Lower leg skin (tissue), 3 donors: ENCODE data around the gene ATP6V1E1.

Experiments used
- CTCF ChIP-seq, 3 donors: fragments of 450-650 bp; IDR thresholded peaks; one replicate each; pipeline ENCODE4 v1.5.1; 2016; ENCODE audit warnings: antibody characterized with exemption in 3 of 3, mild to moderate bottlenecking in 3 of 3, moderate library complexity in 2 of 3
- POLR2A ChIP-seq, 2 donors: fragments of 450-650 bp; IDR thresholded peaks; one replicate each; pipeline ENCODE4 v1.6.1; 2016 to 2017; ENCODE audit warnings: antibody characterized with exemption in 2 of 2, mild to moderate bottlenecking in 1 of 2, moderate library complexity in 1 of 2

GRCh38 chr22:17592201-17592600 is 36.3 kb downstream of the ATP6V1E1 start:
- no peak for TF ChIP-seq CTCF (IDR thresholded peaks at IDR 0.05)
- TF ChIP-seq POLR2A (IDR thresholded peaks at IDR 0.05), result no peak
